Breast epithelium (tissue), 3 donors: ENCODE data around the gene MESD.

Experiments
- POLR2A ChIP-seq: fragments of 450-650 bp; IDR thresholded peaks from one replicate; pipeline ENCODE4 v1.6.1; 2016; ENCODE audit warnings: antibody characterized with exemption, mild to moderate bottlenecking, moderate library complexity
- POLR2AphosphoS5 ChIP-seq, 3 donors: sonication (generic); formaldehyde crosslinking; IDR thresholded peaks; one replicate each; pipeline ENCODE4 v1.6.1; 2017; ENCODE audit warnings: antibody characterized with exemption in 3 of 3
- TF ChIP-seq, protein P1 (sequence below), 3 donors: fragments of 450-650 bp; IDR thresholded peaks; one replicate each; pipeline ENCODE4 v1.5.1; 2016 to 2017; ENCODE audit warnings: antibody characterized with exemption in 3 of 3, mild to moderate bottlenecking in 3 of 3, moderate library complexity in 3 of 3

- TF ChIP-seq POLR2AphosphoS5 (IDR thresholded peaks at IDR 0.05) (no peak), POLR2A (no peak)
- TF ChIP-seq, protein P1, sequence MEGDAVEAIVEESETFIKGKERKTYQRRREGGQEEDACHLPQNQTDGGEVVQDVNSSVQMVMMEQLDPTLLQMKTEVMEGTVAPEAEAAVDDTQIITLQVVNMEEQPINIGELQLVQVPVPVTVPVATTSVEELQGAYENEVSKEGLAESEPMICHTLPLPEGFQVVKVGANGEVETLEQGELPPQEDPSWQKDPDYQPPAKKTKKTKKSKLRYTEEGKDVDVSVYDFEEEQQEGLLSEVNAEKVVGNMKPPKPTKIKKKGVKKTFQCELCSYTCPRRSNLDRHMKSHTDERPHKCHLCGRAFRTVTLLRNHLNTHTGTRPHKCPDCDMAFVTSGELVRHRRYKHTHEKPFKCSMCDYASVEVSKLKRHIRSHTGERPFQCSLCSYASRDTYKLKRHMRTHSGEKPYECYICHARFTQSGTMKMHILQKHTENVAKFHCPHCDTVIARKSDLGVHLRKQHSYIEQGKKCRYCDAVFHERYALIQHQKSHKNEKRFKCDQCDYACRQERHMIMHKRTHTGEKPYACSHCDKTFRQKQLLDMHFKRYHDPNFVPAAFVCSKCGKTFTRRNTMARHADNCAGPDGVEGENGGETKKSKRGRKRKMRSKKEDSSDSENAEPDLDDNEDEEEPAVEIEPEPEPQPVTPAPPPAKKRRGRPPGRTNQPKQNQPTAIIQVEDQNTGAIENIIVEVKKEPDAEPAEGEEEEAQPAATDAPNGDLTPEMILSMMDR (IDR thresholded peaks at IDR 0.05), result no peak
These were observed 28.6 kb upstream of the MESD start for GRCh38 chr15:81018197-81018596.
